Measurements from ENCODE around the gene MAPKBP1.

MAPKBP1 gene

DNA sequence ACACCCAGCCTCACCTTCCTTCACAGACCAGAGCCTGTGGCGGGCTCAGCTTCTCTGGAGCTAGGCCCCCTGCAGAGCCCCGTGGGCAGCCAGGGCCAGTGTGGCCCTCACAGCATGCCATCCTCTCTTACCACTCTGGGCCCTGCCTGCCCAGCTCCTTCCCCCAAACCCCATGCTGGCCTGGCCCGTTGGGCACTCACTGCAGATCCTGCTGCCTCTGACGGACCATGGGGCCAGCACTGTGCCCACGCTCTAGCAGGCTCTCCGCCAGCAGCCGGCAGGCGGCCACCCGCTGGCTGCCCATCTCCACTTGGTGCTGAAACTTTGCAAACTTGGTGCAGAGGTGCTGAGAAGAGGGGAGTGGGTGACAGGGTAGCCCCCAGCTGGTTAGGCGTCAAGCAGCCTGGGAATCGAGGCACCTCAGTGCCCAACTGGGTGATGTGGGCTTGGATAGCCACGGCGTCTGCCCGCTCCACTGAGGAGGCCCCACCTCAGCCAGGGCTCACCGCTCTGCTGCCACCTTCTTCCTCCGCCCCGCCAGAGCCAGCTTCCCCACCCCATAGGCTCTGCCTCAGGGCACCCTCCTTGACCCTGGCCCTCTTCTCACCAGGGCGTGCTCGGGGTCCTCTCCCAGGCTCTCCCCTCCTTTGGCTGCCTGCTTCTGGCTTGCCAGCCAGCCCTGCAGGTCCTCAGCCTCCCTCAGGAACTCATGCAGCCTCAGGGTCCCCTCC lies 97.1 kb downstream of the MAPKBP1 start:
- Histone ChIP-seq H3K27me3 (ENCODE audit: control insufficient read depth, insufficient read depth, low read length) (no peaks in the 10 kb centered on the region), H3K9me3 (ENCODE audit: control insufficient read depth, low read length) (no peaks in the 10 kb centered on the region), H3K79me2 (no peaks in the 10 kb centered on the region), H3K9ac (no peak overlapping the region), H3K4me2 (ENCODE audit: low read length) (no peak overlapping the region), H3K4me3 (ENCODE audit: low read depth, low read length) (no peak overlapping the region), H3K36me3 (ENCODE audit: control insufficient read depth, insufficient read depth, low read length) (no peaks in the 10 kb centered on the region), H3K4me1 (no peaks in the 10 kb centered on the region), H3K27ac (no peak overlapping the region), H2AFZ (no peak overlapping the region)
- TF ChIP-seq, protein P1, sequence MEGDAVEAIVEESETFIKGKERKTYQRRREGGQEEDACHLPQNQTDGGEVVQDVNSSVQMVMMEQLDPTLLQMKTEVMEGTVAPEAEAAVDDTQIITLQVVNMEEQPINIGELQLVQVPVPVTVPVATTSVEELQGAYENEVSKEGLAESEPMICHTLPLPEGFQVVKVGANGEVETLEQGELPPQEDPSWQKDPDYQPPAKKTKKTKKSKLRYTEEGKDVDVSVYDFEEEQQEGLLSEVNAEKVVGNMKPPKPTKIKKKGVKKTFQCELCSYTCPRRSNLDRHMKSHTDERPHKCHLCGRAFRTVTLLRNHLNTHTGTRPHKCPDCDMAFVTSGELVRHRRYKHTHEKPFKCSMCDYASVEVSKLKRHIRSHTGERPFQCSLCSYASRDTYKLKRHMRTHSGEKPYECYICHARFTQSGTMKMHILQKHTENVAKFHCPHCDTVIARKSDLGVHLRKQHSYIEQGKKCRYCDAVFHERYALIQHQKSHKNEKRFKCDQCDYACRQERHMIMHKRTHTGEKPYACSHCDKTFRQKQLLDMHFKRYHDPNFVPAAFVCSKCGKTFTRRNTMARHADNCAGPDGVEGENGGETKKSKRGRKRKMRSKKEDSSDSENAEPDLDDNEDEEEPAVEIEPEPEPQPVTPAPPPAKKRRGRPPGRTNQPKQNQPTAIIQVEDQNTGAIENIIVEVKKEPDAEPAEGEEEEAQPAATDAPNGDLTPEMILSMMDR (IDR thresholded peaks at IDR 0.05): no peak

DNA sequence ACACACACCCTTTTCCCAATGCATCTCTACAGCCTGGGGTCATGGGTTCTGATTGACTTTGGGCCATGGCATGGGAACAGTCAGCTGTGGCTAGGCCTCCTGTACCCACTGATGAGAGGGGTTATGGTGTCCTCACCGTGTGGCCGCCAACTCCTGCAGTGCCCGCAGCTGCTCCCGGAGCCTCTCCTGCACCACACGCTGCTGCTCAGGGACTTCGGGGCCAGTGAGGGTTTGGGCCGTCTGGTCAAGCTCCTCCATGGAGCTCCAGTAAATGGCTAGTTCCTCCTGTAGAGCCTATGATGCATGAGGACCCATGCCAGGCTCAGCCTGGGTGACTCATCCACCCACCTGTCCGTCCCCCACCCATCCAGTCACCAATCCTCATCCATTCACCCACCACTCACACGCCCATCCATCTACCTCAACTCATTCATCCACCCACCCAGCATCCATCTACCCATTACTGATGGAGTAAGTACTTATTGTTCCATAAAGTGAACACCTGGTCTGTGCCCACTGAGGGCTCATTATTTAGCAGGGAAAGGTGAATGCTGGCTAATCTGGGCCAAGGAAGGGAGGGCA lies 98.0 kb downstream of the MAPKBP1 start:
- H2AFZ ChIP-seq: no peak overlapping the region
- H3K4me1 ChIP-seq: no peaks in the 10 kb centered on the region
- H3K27ac ChIP-seq: no peak overlapping the region
- no peaks in the 10 kb centered on the region for H3K27me3 ChIP-seq (ENCODE audit: control insufficient read depth, insufficient read depth, low read length)
- no peak overlapping the region for H3K9ac ChIP-seq
- H3K79me2 ChIP-seq: no peaks in the 10 kb centered on the region
- no peaks in the 10 kb centered on the region for H3K9me3 ChIP-seq (ENCODE audit: control insufficient read depth, low read length)
- no peak overlapping the region for H3K4me3 ChIP-seq (ENCODE audit: low read depth, low read length)
- H3K36me3 ChIP-seq (ENCODE audit: control insufficient read depth, insufficient read depth, low read length): no peaks in the 10 kb centered on the region
- TF ChIP-seq, protein P1 (IDR thresholded peaks at IDR 0.05): no peak
- no peak overlapping the region for H3K4me2 ChIP-seq (ENCODE audit: low read length)

DNA sequence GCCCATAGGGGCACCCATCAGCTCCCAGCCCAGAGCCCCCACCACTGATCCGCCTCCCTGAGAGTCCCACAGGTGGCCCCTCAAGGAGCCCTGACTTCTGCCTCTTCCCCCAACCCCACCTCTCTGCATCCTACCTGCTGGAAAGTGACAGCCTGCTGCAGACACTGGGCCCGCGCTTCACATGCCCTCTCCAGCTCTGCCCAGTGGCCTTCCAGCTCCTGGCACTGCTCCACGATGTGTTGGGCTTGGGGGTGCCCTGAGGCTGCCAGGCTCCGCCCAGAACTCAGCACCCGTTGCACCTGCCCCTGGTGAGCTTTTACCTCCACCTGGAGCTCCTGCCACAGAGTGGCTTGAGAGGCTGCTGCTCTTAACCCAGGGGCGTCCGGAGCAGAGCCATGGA lies 99.4 kb downstream of the MAPKBP1 start:
- no peak overlapping the region for H3K27ac ChIP-seq
- H3K9ac ChIP-seq: no peak overlapping the region
- no peaks in the 10 kb centered on the region for H3K79me2 ChIP-seq
- no peak overlapping the region for H3K4me3 ChIP-seq (ENCODE audit: low read depth, low read length)
- no peaks in the 10 kb centered on the region for H3K9me3 ChIP-seq (ENCODE audit: control insufficient read depth, low read length)
- TF ChIP-seq, protein P1 (IDR thresholded peaks at IDR 0.05): no peak
- no peaks in the 10 kb centered on the region for H3K4me1 ChIP-seq
- no peaks in the 10 kb centered on the region for H3K36me3 ChIP-seq (ENCODE audit: control insufficient read depth, insufficient read depth, low read length)
- no peak overlapping the region for H2AFZ ChIP-seq
- no peak overlapping the region for H3K4me2 ChIP-seq (ENCODE audit: low read length)
- H3K27me3 ChIP-seq (ENCODE audit: control insufficient read depth, insufficient read depth, low read length): no peaks in the 10 kb centered on the region

DNA sequence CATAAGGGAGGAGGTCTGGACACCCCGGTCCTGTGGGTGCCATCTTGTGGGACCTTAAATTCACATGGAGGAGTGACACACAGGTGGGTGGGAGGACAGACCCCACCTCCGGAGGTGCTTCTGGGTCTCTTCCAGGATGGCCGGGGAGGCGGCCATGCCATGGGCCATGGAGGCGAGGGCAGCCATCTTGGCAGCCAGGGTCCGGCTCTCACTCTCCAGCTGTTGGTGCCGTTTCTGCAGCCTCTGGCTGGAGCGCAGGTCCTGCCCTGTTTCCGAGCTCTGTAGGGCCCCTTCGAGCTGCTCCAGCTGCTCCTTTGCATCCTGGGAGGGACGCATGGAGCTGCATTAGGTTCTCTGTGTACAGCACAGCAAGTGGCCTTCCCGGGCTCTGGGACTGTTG lies 100.5 kb downstream of the MAPKBP1 start:
- Histone ChIP-seq H3K27ac (no peak overlapping the region), H3K36me3 (ENCODE audit: control insufficient read depth, insufficient read depth, low read length) (no peaks in the 10 kb centered on the region), H3K9me3 (ENCODE audit: control insufficient read depth, low read length) (no peaks in the 10 kb centered on the region), H3K4me3 (ENCODE audit: low read depth, low read length) (no peak overlapping the region), H2AFZ (no peak overlapping the region), H3K79me2 (no peaks in the 10 kb centered on the region), H3K4me2 (ENCODE audit: low read length) (no peak overlapping the region), H3K4me1 (no peaks in the 10 kb centered on the region), H3K27me3 (ENCODE audit: control insufficient read depth, insufficient read depth, low read length) (no peaks in the 10 kb centered on the region), H3K9ac (no peak overlapping the region)
- TF ChIP-seq, protein P1 (IDR thresholded peaks at IDR 0.05): no peak

DNA sequence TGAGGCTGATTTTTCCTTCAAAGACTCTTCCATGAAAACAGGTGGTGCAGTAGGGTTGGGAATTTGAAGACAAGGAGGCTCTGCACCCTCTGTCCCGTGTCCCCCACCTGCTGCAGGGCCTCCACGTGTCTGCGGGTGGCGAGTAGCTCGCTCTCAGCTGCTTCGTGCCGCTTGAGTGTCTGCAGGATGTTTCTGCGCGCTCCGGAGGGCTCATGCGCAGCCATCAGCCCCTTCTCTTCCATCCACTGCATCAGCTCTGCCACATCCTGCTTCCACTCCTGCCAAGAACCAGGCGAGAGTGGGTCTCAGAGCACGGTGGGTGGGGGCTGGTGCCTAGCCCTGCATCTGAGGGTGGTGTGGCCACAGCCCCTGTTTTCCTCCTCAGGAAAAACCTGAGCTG lies 101.7 kb downstream of the MAPKBP1 start:
- no peaks in the 10 kb centered on the region for H3K36me3 ChIP-seq (ENCODE audit: control insufficient read depth, insufficient read depth, low read length)
- H3K4me2 ChIP-seq (ENCODE audit: low read length): no peak overlapping the region
- no peak overlapping the region for H3K9ac ChIP-seq
- H2AFZ ChIP-seq: no peak overlapping the region
- H3K4me1 ChIP-seq: no peaks in the 10 kb centered on the region
- H3K27ac ChIP-seq: no peak overlapping the region
- TF ChIP-seq, protein P1 (IDR thresholded peaks at IDR 0.05): no peak
- no peaks in the 10 kb centered on the region for H3K27me3 ChIP-seq (ENCODE audit: control insufficient read depth, insufficient read depth, low read length)
- no peaks in the 10 kb centered on the region for H3K9me3 ChIP-seq (ENCODE audit: control insufficient read depth, low read length)
- H3K4me3 ChIP-seq (ENCODE audit: low read depth, low read length): no peak overlapping the region
- no peaks in the 10 kb centered on the region for H3K79me2 ChIP-seq

Measured in parathyroid adenoma (tissue), 2 donors.